Vagina (tissue), 2 donors: Measurements from ENCODE around the gene DUOXA2.

ENCODE experiments used
- CTCF ChIP-seq, 3 experiments: fragments of 450-650 bp in 2 of 3; fragments of 200-600 bp in 1 of 3; sonication (generic) in 1 of 3; IDR thresholded peaks; one replicate each; pipeline ENCODE4 v1.5.1; 2017 to 2019; ENCODE audit warnings: antibody characterized with exemption in 3 of 3, mild to moderate bottlenecking in 2 of 3, moderate library complexity in 2 of 3
- POLR2AphosphoS5 ChIP-seq, 2 donors: sonication (generic); formaldehyde crosslinking; IDR thresholded peaks; one replicate each; pipeline ENCODE4 v1.9.0; 2017; ENCODE audit warnings: antibody characterized with exemption in 2 of 2, mild to moderate bottlenecking in 2 of 2, low read depth in 1 of 2; ENCODE audit not compliant: insufficient read depth in 1 of 2

- TF ChIP-seq CTCF (IDR thresholded peaks at IDR 0.05) (peak; percentile 58 to 90 (median 74)), POLR2AphosphoS5 (IDR thresholded peaks at IDR 0.05; ENCODE audit: insufficient read depth in 1 of 2, low read depth in 1 of 2) (no peak)
Measured at GRCh38 chr15:45118131-45118588, 4.0 kb downstream of the DUOXA2 start.
